HG02885 (cell line): ENCODE data around the gene KRTAP10-10.
"Not testable (repeated sequence)": the region's sequence is repeated elsewhere in the genome, so short reads cannot be mapped to it uniquely, and the experiment has no call there.

ENCODE experiments used
- ATAC-seq: cut with Tn5 transposase; IDR thresholded peaks from one replicate; pipeline ENCODE4 v1.9.1; 2021; ENCODE audit warnings: mild to moderate bottlenecking; ENCODE audit not compliant: unreplicated experiment, poor library complexity

KRTAP10-10 gene

GRCh38 chr21:44648557-44649311 lies 11.6 kb downstream of the KRTAP10-10 start:
- ATAC-seq, result no peak

- no peak for ATAC-seq
Observed at GRCh38 chr21:44649521-44650100, 12.5 kb downstream of the KRTAP10-10 start.

- no peak for ATAC-seq
Observed at GRCh38 chr21:44650265-44650972, 13.3 kb downstream of the KRTAP10-10 start.

- ATAC-seq, result no peak
Observed at GRCh38 chr21:44650973-44651675, 14.0 kb downstream of the KRTAP10-10 start.

GRCh38 chr21:44653123-44653522 lies 16.0 kb downstream of the KRTAP10-10 start:
- ATAC-seq, result no peak

- no peak for ATAC-seq
Observed at GRCh38 chr21:44653656-44654575, 16.8 kb downstream of the KRTAP10-10 start.

GRCh38 chr21:44654576-44655175 lies 17.5 kb downstream of the KRTAP10-10 start, which contains the start of gene KRTAP12-4:
Gene KRTAP12-4, minus strand, starts transcription at chr21:44654659. Its CDS starts 45 bp downstream, at chr21:44654614.
- no peak for ATAC-seq

GRCh38 chr21:44656868-44657267 lies 19.7 kb downstream of the KRTAP10-10 start:
- no peak for ATAC-seq

- no peak for ATAC-seq
Observed at GRCh38 chr21:44657635-44658540, 20.7 kb downstream of the KRTAP10-10 start, which contains the start of gene KRTAP12-3. Gene KRTAP12-3, plus strand, starts transcription at chr21:44657932. Its CDS starts 48 bp downstream, at chr21:44657980.

GRCh38 chr21:44658541-44658910 lies 21.4 kb downstream of the KRTAP10-10 start:
- no peak for ATAC-seq

GRCh38 chr21:44658913-44659595 lies 21.9 kb downstream of the KRTAP10-10 start:
- ATAC-seq, result no peak

- not testable (repeated sequence) for ATAC-seq
Observed at GRCh38 chr21:44661567-44661966, 24.4 kb downstream of the KRTAP10-10 start.

- no peak for ATAC-seq
Observed at GRCh38 chr21:44664691-44665090, 27.5 kb downstream of the KRTAP10-10 start.

GRCh38 chr21:44666401-44667320 lies 29.5 kb downstream of the KRTAP10-10 start, which contains the start of gene KRTAP12-2:
Gene KRTAP12-2, minus strand, starts transcription at chr21:44666927. Its CDS starts 41 bp downstream, at chr21:44666886.
- no peak for ATAC-seq

- no peak for ATAC-seq
Observed at GRCh38 chr21:44667612-44668011, 30.5 kb downstream of the KRTAP10-10 start.

- ATAC-seq, result no peak
Observed at GRCh38 chr21:44670642-44671432, 33.7 kb downstream of the KRTAP10-10 start.
